Hepatocyte (in vitro differentiated cells): Measurements from ENCODE around the gene HEXIM2. TPM values are rescaled to one million over a fixed set of nuclear protein-coding genes. Genes with fewer than 3 reads are reported as not detected.

Experiments
- DNase-seq: peaks from one replicate; pipeline ENCODE4 v3.0.0-alpha.2; 2016; ENCODE audit warnings: low spot score
- H2AFZ ChIP-seq: fragments of 200-600 bp; sonication (generic); 2 replicates; pipeline ENCODE4 v1.6.0; 2016; ENCODE audit warnings: antibody characterized with exemption, mild to moderate bottlenecking
- H3K27ac ChIP-seq: fragments of 200-600 bp; sonication (generic); 2 replicates; pipeline ENCODE4 v1.5.1; 2016; ENCODE audit warnings: mild to moderate bottlenecking
- H3K27me3 ChIP-seq: fragments of 200-600 bp; sonication (generic); 2 replicates; pipeline ENCODE4 v1.6.1; 2016
- H3K36me3 ChIP-seq: fragments of 200-600 bp; sonication (generic); replicated peaks from 2 replicates; pipeline ENCODE4 v1.5.1; 2016; ENCODE audit warnings: low read depth; ENCODE audit not compliant: insufficient read depth
- H3K4me1 ChIP-seq: fragments of 200-600 bp; sonication (generic); 2 replicates; pipeline ENCODE4 v1.5.1; 2016; ENCODE audit warnings: mild to moderate bottlenecking, moderate library complexity; ENCODE audit not compliant: insufficient read depth
- H3K4me2 ChIP-seq: fragments of 200-600 bp; sonication (generic); 2 replicates; pipeline ENCODE4 v1.6.0; 2016
- H3K4me3 ChIP-seq: fragments of 200-600 bp; sonication (generic); 2 replicates; pipeline ENCODE4 v1.5.1; 2016; ENCODE audit warnings: mild to moderate bottlenecking
- H3K79me2 ChIP-seq: fragments of 200-600 bp; sonication (generic); 2 replicates; pipeline ENCODE4 v1.6.0; 2017; ENCODE audit warnings: mild to moderate bottlenecking
- H3K9me2 ChIP-seq: fragments of 200-600 bp; sonication (generic); replicated peaks from 2 replicates; pipeline ENCODE4 v1.6.0; 2017; ENCODE audit warnings: mild to moderate bottlenecking; ENCODE audit not compliant: insufficient read depth
- H3K9me3 ChIP-seq: fragments of 200-600 bp; sonication (generic); 2 replicates; pipeline ENCODE4 v1.5.1; 2016; ENCODE audit warnings: low read depth, mild to moderate bottlenecking
- H4K20me1 ChIP-seq: fragments of 200-600 bp; sonication (generic); 2 replicates; pipeline ENCODE4 v1.6.0; 2016; ENCODE audit warnings: mild to moderate bottlenecking; ENCODE audit not compliant: insufficient read depth, poor library complexity, severe bottlenecking
- EZH2 ChIP-seq: fragments of 200-600 bp; sonication (generic); IDR thresholded peaks from 2 replicates; pipeline ENCODE4 v1.6.1; 2016; ENCODE audit warnings: antibody characterized with exemption, mild to moderate bottlenecking, borderline replicate concordance
- EZH2phosphoT487 ChIP-seq: fragments of 200-600 bp; sonication (generic); IDR thresholded peaks from one replicate; pipeline ENCODE4 v1.6.1; 2018; ENCODE audit warnings: antibody characterized with exemption, mild to moderate bottlenecking, low read depth, moderate library complexity; ENCODE audit not compliant: unreplicated experiment, severe bottlenecking
- WGBS: methylation state at CpG from one replicate; pipeline ENCODE4 v1.1.6; 2016; ENCODE audit warnings: low lambda C conversion rate; ENCODE audit errors: missing lambda C conversion rate; 5-methylcytosine and 5-hydroxymethylcytosine counted together
- polyA plus RNA-seq: library from polyadenylated mRNA; unstranded; fragments of >200 nt; fragmentation: Nextera tagmentation; extraction: Ambion mirVana; gene quantifications from 2 replicates; pipeline ENCODE4 v1.2.1, GENCODE V29; 2016
- total RNA-seq: library from RNA; depleted of rRNA; stranded (reverse); fragments of >200 nt; gene quantifications from 2 replicates; pipeline ENCODE4 v1.2.3, GENCODE V29; 2014
- TF ChIP-seq, protein P1 (sequence below): fragments of 200-600 bp; sonication (generic); IDR thresholded peaks from 2 replicates; pipeline ENCODE4 v1.5.1; 2016; ENCODE audit warnings: antibody characterized with exemption, mild to moderate bottlenecking; ENCODE audit not compliant: poor library complexity

HEXIM2 gene
- total and polyA plus RNA-seq, 2 experiments from 2014 or later = 7.6 to 12.2 TPM

DNA sequence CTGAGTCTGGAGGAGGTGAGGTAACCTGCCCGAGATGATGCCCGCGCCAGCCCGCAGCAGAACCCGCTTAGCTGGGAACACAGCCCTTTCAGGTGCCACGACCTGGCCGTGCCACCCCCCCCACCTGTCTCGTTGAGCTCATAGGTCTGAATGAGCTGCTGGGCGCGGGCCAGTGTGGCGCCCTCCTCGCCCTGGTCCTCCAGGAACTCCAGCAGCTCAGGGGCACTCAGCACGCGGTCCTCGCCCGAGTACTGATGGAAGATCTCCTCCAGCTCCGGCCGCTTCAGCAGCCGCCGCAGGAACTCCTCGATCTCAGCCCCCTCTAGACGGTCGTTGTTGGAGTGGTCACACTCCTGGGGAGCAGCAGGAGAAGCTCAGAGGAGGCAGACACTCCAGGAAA, 43.0 kb upstream of the HEXIM2 start:
- Histone ChIP-seq H3K4me1 (peaks cover 15% of the 10 kb centered on the region), H3K9me2 (no peaks in the 10 kb centered on the region), H3K9me3 (no peaks in the 10 kb centered on the region), H3K27me3 (no peaks in the 10 kb centered on the region), H2AFZ (no peak overlapping the region), H3K4me3 (no peak overlapping the region), H3K4me2 (no peak overlapping the region), H3K36me3 (no peaks in the 10 kb centered on the region), H3K27ac (no peak overlapping the region), H4K20me1 (no peaks in the 10 kb centered on the region), H3K79me2 (peaks cover 16% of the 10 kb centered on the region)
- no peak for TF ChIP-seq EZH2phosphoT487
- no peak for TF ChIP-seq EZH2
- TF ChIP-seq, protein P1, sequence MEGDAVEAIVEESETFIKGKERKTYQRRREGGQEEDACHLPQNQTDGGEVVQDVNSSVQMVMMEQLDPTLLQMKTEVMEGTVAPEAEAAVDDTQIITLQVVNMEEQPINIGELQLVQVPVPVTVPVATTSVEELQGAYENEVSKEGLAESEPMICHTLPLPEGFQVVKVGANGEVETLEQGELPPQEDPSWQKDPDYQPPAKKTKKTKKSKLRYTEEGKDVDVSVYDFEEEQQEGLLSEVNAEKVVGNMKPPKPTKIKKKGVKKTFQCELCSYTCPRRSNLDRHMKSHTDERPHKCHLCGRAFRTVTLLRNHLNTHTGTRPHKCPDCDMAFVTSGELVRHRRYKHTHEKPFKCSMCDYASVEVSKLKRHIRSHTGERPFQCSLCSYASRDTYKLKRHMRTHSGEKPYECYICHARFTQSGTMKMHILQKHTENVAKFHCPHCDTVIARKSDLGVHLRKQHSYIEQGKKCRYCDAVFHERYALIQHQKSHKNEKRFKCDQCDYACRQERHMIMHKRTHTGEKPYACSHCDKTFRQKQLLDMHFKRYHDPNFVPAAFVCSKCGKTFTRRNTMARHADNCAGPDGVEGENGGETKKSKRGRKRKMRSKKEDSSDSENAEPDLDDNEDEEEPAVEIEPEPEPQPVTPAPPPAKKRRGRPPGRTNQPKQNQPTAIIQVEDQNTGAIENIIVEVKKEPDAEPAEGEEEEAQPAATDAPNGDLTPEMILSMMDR = no peak
- WGBS = 97% methylated on average over 23 of the region's 23 CpGs
- no peak for DNase-seq

DNA sequence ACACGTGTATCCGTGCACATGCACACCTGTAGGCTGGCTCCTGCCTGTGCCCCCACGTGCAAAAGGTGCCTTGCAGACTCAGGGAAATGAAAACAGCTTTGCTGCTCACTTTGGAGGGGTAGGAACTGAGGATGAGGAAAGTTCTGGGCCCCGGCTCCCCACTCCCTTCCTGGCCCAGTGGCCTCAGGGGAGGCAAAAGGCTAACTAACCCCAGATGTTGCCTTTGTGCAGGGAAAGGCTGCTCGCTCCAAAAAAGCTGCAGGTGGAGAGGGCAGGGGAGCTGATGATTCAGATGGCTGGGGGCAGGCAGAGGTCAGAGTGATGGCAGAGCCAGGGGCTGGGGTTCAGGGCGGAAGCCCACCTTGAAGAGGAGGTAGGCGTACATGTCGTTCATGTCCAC, 41.7 kb upstream of the HEXIM2 start:
- 81% methylated on average over 8 of the region's 8 CpGs for whole genome bisulfite sequencing
- H3K36me3 ChIP-seq = no peaks in the 10 kb centered on the region
- DNase-seq = no peak

DNA sequence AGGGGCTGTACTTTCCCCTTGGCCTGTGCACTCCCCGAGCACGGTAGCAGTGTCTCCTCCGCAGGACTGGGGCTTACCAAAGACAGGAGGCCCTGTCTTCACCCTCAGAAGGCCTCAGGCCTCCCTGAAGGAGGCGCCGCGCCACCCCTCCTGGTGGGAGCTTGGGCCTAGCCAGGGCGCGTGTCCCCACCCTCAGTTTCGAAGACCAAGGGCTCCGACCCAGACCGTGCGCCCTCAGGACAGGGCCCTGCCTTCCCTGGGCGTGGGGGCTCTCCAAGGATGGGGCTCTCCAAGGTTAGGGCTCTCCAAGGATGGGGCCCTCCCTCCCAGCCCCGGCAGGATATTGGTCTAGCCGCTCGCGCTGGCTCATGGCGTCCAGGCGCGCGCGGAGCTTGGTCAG, 41.1 kb upstream of the HEXIM2 start:
- Histone ChIP-seq H3K36me3 (no peaks in the 10 kb centered on the region), H4K20me1 (no peaks in the 10 kb centered on the region), H3K79me2 (peaks cover 32% of the 10 kb centered on the region), H3K4me2 (no peak overlapping the region), H3K9me2 (no peaks in the 10 kb centered on the region), H3K9me3 (no peaks in the 10 kb centered on the region), H3K27ac (no peak overlapping the region), H3K4me1 (peaks cover 25% of the 10 kb centered on the region), H3K4me3 (no peak overlapping the region), H2AFZ (no peak overlapping the region), H3K27me3 (no peaks in the 10 kb centered on the region)
- TF ChIP-seq EZH2phosphoT487 (no peak), EZH2 (no peak)
- TF ChIP-seq, protein P1 = no peak
- WGBS = 95% methylated on average over 21 of the region's 22 CpGs
- DNase-seq = no peak

More for the DNA sequence above, 41.7 kb upstream of the HEXIM2 start:
- Histone ChIP-seq H3K9me2 (no peaks in the 10 kb centered on the region), H3K4me1 (peaks cover 25% of the 10 kb centered on the region), H3K4me2 (no peak overlapping the region), H3K4me3 (no peak overlapping the region), H4K20me1 (no peaks in the 10 kb centered on the region), H2AFZ (no peak overlapping the region), H3K27me3 (no peaks in the 10 kb centered on the region), H3K27ac (no peak overlapping the region), H3K9me3 (no peaks in the 10 kb centered on the region), H3K79me2 (peaks cover 26% of the 10 kb centered on the region)
- TF ChIP-seq EZH2 (no peak), EZH2phosphoT487 (no peak)
- TF ChIP-seq, protein P1 = no peak

DNA sequence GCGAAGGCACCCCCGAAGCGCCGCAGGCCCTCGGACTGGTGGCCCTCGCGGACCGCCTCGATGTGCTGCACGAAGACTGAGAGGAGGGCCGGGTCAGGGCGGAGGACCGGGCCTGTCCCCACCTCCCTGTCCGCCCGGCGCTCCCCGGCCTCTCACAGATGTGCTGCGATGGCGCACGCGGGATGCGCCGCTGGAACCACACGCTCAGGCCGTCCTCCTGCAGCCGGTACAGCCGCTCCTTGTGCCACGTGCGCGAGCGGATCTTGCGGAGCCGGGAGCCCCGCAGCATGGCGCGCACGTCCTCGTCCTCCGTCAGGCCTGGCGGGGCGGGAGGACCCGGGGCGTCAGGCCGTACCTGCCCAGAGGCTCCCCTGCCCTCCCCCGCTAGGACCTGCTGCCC, 40.6 kb upstream of the HEXIM2 start:
- no peak overlapping the region for H3K27ac ChIP-seq
- H3K4me1 ChIP-seq = peaks cover 25% of the 10 kb centered on the region
- 97% methylated on average over 21 of the region's 45 CpGs for WGBS
- no peak overlapping the region for H3K4me3 ChIP-seq
- TF ChIP-seq EZH2phosphoT487 = no peak
- TF ChIP-seq, protein P1 = no peak
- TF ChIP-seq EZH2 = no peak
- H2AFZ ChIP-seq = no peak overlapping the region
- no peaks in the 10 kb centered on the region for H3K27me3 ChIP-seq
- no peak for DNase-seq
- no peaks in the 10 kb centered on the region for H3K9me2 ChIP-seq
- H3K36me3 ChIP-seq = no peaks in the 10 kb centered on the region
- peaks cover 36% of the 10 kb centered on the region for H3K79me2 ChIP-seq
- no peaks in the 10 kb centered on the region for H4K20me1 ChIP-seq
- H3K9me3 ChIP-seq = no peaks in the 10 kb centered on the region
- no peak overlapping the region for H3K4me2 ChIP-seq
